NCI-H1436 (cell line): ENCODE data around the gene HOPX.
"Not testable (repeated sequence)": the region's sequence is repeated elsewhere in the genome, so short reads cannot be mapped to it uniquely, and the experiment has no call there.

Source experiments
- DNase-seq: peaks from one replicate; lab custom pipeline; 2025; lab: John Stamatoyannopoulos, UW

HOPX gene

DNA sequence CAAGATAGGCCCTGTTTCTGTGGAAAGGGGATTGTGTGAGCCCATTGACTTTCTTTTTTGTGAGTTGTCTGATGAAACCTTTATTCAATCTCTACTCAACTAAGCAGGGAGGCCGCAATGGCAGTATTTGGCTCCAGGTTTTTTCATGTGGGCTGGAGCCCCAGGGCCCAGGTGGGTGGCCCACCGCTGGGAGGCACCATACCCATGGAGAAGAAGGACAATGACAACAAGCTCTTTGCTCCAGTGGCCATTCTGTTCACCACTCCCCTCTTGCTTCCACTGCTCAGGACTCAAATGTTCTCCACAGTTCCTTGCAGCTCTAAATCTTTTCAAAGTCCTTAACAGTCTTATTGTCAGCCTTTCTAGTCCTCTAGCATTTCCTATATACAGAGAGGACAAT is 54.1 kb downstream of the HOPX start:
- DNase-seq = no peak

DNA sequence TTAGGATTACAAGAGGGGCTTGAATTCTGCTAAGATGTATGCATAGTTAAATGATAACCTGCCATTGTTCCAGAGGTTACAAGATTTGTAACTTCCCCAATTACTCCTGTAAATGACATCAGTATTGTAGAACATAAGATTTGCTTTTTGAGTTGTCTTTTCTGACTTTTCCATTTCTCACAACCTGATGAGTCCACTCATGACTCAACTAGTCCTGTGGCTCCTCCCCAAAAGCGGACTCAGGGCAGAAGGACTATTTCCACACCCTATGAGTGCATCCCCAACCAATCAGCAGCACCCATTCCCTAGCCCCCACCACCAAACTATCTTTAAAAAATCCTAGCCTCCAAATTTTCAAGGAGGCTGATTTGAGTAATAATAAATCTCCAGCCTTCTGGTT is 54.7 kb downstream of the HOPX start:
- no peak for DNase-seq

DNA sequence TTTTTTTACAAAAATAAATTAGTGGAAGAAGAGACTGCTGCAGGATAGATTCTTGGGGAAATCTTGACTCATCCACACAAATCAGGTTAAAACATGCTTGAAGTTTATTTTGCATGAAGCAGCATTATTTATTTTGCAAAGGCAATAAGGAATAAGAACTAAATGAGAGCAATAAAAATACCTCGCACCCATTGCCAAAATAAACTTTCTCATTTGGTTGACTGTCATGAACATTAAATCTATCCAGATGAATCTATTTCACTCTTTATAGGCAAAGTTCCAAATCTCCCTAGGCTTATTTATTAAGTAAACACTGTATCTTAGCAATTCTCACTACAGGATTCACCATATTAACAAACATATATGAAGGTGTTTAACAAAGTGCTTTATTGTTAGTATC is 58.9 kb downstream of the HOPX start:
- DNase-seq = no peak

DNA sequence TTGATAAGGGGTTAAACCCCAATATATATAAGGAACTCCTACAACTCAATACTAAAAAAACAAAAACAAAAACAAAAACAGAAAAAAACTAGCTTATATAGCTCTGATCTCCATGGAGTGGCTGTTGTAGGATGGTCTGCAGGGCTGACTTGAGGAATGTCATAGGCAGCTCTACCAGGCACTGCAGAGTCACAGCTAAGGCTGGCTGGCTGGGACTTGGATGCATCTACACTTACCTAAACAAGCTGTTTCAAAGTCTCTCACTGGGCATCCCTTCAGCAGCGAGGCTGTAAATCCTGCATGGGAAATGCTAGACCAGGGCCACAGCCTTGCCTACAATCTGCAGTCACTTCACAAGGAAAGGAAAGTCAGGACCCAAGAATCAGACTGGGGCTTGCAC is 61.3 kb downstream of the HOPX start:
- DNase-seq = no peak

DNA sequence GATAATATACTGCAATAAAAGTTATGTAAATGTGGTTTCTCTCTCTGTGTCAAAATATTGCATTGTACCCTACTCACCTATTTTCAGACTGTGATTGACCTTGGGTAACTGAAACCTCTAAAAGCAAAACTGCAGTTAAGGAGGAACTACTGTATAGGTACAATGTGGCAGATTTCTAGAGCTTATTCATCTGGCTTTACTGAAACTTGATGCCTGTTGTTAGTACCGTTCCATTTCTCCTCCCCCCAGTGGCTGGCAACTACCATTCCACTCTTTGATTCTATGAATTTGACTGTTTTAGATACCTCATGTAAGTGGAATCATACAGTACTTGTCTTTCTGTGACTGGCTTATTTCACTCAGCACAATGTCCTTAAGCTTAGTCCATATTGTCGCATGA is 61.9 kb downstream of the HOPX start:
- DNase-seq = no peak

DNA sequence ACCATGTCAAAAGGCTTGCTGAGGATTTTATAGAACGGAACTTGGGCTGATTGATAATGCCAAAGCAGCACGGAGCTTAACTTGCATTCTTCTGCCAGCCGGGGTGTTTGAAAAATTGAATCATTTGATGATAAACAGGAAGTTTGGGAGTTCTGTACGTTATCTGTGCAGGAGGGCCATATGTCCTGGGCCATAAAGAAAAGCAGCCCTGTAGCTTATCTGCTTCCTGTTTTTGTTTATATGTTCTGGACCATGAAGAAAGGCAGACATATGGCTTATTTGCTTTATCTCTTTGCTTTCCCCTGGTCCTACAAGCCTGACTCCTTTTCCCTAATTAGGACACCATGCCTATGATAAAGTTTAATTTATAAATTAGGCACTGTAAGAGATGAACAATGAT is 62.4 kb downstream of the HOPX start:
- DNase-seq = no peak

DNA sequence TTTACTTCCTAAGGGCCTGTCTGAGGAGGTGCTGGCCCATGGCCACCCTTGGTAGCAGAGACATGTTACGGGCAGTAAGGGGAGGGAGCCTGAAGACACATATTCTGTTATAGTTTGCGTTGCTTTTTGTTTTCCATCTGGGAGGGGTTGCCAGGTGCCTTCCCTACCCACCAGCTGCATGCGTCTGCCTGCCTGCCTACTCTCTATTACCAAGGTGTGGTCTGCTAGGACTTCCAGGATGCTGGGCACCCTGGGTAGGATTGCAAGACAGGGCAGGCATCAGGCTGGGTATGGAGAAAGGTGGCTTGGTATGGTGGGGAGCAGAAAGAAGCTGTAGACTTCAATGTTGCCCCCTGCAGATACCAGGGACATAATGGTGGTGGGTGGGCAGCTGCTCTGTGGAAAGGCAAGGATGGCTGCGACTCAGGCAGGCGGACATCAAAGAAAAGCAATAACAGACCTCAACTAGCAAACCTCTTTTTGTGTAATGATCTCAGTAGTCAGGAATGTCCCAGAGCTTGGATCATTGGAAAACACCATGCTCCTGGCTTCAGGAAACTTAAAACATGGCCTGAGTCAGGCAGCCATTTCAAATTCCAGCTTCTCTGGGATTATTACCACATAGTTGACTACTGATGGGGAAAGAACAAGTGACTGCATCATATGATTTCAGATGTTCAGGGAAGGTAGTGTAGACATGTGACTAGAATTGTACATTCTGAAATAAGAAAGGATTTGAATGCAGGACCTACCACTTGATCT is 67.8 kb downstream of the HOPX start:
- no peak for DNase-seq

DNA sequence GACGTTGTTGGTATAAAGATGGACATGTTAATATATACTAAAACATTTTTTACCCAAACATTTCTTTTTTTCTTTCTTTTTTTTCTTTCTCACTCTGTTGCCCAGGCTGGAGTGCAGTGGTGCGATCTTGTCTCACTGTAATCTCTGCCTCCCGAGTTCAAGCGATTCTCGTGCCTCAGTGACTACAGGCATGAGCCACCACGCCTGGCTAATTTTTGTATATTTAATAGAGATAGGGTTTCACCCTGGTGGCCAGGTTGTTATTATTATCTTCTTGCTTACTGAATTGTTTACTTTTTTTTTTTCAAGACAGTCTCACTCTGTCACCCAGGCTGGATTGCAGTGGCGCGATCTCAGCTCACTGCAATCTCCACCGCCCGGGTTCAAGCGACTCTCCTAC is 68.8 kb downstream of the HOPX start:
- DNase-seq = no peak

DNA sequence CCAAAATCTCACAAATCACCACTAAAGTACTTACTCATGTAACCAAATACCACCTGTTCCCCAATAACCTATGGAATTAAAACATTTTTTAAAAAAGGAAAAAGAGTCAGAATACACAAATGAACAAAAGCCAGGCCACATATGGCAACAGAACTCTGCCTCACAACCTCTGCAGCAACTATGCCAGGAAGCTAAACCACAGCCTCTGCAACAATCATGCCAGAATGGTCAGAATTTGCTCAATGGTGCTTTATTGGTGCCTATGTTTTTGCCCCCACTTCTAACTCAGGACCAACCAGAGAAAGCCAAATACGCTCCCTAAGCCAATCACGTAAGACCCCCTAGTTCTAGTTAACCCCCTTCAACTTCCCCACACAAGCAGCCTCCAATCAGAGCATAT is 69.6 kb downstream of the HOPX start:
- DNase-seq = no peak

DNA sequence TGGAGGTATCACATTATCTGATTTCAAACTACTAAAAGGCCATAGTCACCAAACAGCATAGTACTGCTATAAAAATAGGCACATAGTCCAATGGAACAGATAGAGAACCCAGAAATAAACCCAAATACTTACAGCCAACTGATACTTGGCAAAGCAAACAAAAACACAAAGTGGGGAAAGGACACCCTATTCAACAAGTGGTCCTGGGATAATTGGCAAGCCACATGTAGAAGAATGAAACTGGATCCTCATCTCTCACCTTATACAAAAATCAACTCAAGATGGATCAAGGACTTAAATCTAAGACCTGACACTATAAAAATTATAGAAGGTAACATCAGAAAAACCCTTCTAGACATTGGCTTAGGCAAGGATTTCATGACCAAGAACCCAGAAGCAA is 70.9 kb downstream of the HOPX start:
- DNase-seq = not testable (repeated sequence)

DNA sequence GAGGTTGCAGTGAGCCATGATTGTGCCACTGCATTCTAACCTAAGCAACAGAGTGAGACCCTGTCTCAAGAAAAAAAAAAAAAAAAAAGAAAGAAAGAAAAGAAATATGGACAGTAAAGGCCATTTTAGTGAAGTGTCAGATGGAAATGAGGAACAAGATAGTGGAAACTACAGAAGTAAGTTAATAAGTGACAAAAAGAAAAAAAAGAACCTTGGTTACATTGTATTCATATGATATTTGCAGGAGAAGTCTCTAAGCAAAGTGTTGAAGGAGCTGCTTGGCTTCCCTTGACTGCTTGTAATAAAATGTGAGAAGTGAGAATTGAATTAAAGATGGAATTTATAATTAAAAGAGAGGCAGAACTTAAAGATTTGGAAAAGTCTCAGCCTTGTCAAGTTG is 73.2 kb downstream of the HOPX start:
- no peak for DNase-seq

DNA sequence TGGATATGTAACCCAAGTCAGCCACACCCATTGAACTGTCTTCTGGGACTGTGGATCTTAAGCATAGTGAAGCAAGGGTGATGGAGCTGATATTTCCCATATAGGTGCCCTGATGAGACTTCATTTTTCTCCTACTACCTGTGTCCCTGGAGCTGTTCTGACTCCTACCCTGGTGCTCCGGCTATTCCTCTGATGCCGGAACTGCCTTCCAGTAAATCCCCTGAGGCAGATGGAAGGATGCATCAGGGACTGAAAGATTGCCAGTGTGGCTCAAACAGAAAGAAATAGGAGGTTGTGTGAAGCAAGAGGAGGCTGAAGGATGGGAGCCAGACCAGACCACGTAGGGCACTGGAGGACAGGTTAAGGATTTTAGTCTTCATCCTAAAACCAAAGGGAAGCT is 74.7 kb downstream of the HOPX start:
- no peak for DNase-seq

DNA sequence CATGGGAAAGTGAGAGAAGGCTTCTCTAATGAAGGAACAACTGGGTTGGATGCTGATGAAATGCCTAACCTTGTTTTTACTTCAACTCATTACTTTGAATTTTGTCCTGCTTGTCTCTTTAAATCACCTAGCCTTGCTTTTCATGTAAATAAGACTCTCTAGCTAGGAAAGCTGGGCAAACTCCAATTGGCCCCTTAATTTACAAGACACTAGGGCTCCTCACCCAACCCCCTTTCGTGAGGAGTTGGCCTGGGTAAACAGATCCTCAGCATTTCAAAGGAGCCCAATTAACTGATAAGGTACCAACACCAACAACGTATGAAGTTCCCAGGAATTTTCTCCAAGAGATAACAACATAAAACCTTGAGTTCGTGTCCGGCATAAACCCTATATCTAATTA is 75.6 kb downstream of the HOPX start:
- DNase-seq = not testable (repeated sequence)

DNA sequence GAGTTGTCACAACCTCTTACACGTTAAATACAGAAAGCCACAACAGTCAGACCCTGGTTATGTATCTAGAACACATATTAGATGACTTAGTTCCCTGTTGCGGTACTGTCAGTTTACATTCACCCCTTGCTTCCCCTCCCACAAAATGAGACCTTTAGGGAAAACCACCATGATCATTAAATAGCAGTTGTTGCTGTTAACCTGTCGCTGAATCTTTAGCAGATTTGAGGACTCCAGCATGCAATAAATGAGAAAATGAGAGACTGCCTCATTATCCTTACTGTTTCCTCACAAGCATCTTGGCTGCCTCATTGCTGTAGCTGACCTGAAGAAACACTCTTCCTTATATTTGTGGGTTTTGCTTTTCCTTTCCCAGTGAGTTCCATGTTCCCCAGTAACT is 77.8 kb downstream of the HOPX start:
- DNase-seq = no peak
